ENCODE measurements around the gene SPTBN1. TPM values are rescaled to one million over a fixed set of nuclear protein-coding genes. Genes with fewer than 3 reads are reported as not detected.

Gene SPTBN1
- total RNA-seq, 2 experiments from 2014 or later = 171 to 184 TPM

GRCh38 chr2:54579682-54580620 lies 123.8 kb downstream of the SPTBN1 start:
- Mint-ChIP-seq H3K4me1 (peaks cover 95% of the 10 kb centered on the region), H3K27ac (peak overlapping the region; percentile 91), H3K4me3 (peak overlapping the region; percentile 66), H3K9me3 (no peaks in the 10 kb centered on the region), H3K27me3 (no peaks in the 10 kb centered on the region), H3K36me3 (ENCODE audit: low read depth) (peaks cover 56% of the 10 kb centered on the region)
- ChIA-PET POLR2A (no interaction called here), CTCF (interaction anchor here (0.9 to 2.6 kb wide), 4 partner anchors 12 to 23 kb away, joined by 3 to 7 read pairs (median 4); no protein-coding TSS in a partner anchor)
- DNase-seq = no peak

- CTCF ChIA-PET = interaction anchor here (0.7 to 2.6 kb wide), 7 partner anchors 8 to 769 kb away, joined by 3 to 9 read pairs (median 3); no protein-coding TSS in a partner anchor
- POLR2A ChIA-PET = no interaction called here
- no peaks in the 10 kb centered on the region for H3K9me3 Mint-ChIP-seq
- DNase-seq = no peak
- H3K4me3 Mint-ChIP-seq = peak overlapping the region; percentile 35
- peaks cover 47% of the 10 kb centered on the region for H3K36me3 Mint-ChIP-seq (ENCODE audit: low read depth)
- no peaks in the 10 kb centered on the region for H3K27me3 Mint-ChIP-seq
- H3K4me1 Mint-ChIP-seq = peaks cover 94% of the 10 kb centered on the region
- peak overlapping the region; percentile 76 for H3K27ac Mint-ChIP-seq
Observed at GRCh38 chr2:54581326-54582039, 125.4 kb downstream of the SPTBN1 start.

GRCh38 chr2:54582987-54583386 lies 126.9 kb downstream of the SPTBN1 start:
- POLR2A ChIA-PET = no interaction called here
- no peak overlapping the region for H3K4me3 Mint-ChIP-seq
- no peak overlapping the region for H3K27ac Mint-ChIP-seq
- CTCF ChIA-PET = interaction anchor here (1.0 kb wide), 1 partner anchor 23 kb away, joined by 3 read pairs; no protein-coding TSS in a partner anchor
- no peaks in the 10 kb centered on the region for H3K27me3 Mint-ChIP-seq
- no peak for DNase-seq
- peaks cover 94% of the 10 kb centered on the region for H3K4me1 Mint-ChIP-seq
- H3K9me3 Mint-ChIP-seq = no peaks in the 10 kb centered on the region
- peaks cover 45% of the 10 kb centered on the region for H3K36me3 Mint-ChIP-seq (ENCODE audit: low read depth)

GRCh38 chr2:54584598-54584997 lies 128.5 kb downstream of the SPTBN1 start:
- Mint-ChIP-seq H3K27me3 (no peaks in the 10 kb centered on the region), H3K4me3 (peak overlapping the region; percentile 2), H3K27ac (peak overlapping the region; percentile 81), H3K36me3 (ENCODE audit: low read depth) (peaks cover 40% of the 10 kb centered on the region), H3K9me3 (no peaks in the 10 kb centered on the region), H3K4me1 (peaks cover 94% of the 10 kb centered on the region)
- ChIA-PET POLR2A (no interaction called here), CTCF (interaction anchor here (1.2 to 1.4 kb wide), 2 partner anchors 13 to 26 kb away, joined by 3 to 5 read pairs; no protein-coding TSS in a partner anchor)
- no peak for DNase-seq

- POLR2A ChIA-PET = no interaction called here
- H3K4me3 Mint-ChIP-seq = peak overlapping the region; percentile 69
- peaks cover 94% of the 10 kb centered on the region for H3K4me1 Mint-ChIP-seq
- no peaks in the 10 kb centered on the region for H3K27me3 Mint-ChIP-seq
- no peak for DNase-seq
- no peaks in the 10 kb centered on the region for H3K9me3 Mint-ChIP-seq
- H3K27ac Mint-ChIP-seq = peak overlapping the region; percentile 81
- peaks cover 35% of the 10 kb centered on the region for H3K36me3 Mint-ChIP-seq (ENCODE audit: low read depth)
- CTCF ChIA-PET = interaction anchor here (1.2 to 1.5 kb wide), 3 partner anchors 10 to 27 kb away, joined by 3 to 5 read pairs (median 3); no protein-coding TSS in a partner anchor
Observed at GRCh38 chr2:54585136-54585733, 129.1 kb downstream of the SPTBN1 start.

GRCh38 chr2:54586062-54586461 lies 129.9 kb downstream of the SPTBN1 start:
- H3K27me3 Mint-ChIP-seq = no peaks in the 10 kb centered on the region
- H3K27ac Mint-ChIP-seq = peak overlapping the region; percentile 81
- H3K4me1 Mint-ChIP-seq = peaks cover 96% of the 10 kb centered on the region
- peak overlapping the region; percentile 69 for H3K4me3 Mint-ChIP-seq
- H3K9me3 Mint-ChIP-seq = no peaks in the 10 kb centered on the region
- H3K36me3 Mint-ChIP-seq (ENCODE audit: low read depth) = peaks cover 36% of the 10 kb centered on the region
- ChIA-PET POLR2A (no interaction called here), CTCF (interaction anchor here (1.0 to 1.5 kb wide), 4 partner anchors 10 to 71 kb away, joined by 3 to 4 read pairs (median 3); no protein-coding TSS in a partner anchor)
- DNase-seq = no peak

GRCh38 chr2:54586494-54586893 lies 130.4 kb downstream of the SPTBN1 start:
- Mint-ChIP-seq H3K27me3 (no peaks in the 10 kb centered on the region), H3K36me3 (ENCODE audit: low read depth) (peaks cover 39% of the 10 kb centered on the region), H3K27ac (peak overlapping the region; percentile 80), H3K4me3 (peak overlapping the region; percentile 20), H3K4me1 (peaks cover 96% of the 10 kb centered on the region), H3K9me3 (no peaks in the 10 kb centered on the region)
- ChIA-PET CTCF (interaction anchor here (1.0 to 1.5 kb wide), 4 partner anchors 9 to 70 kb away, joined by 3 to 4 read pairs (median 3); no protein-coding TSS in a partner anchor), POLR2A (no interaction called here)
- DNase-seq = no peak

GRCh38 chr2:54587171-54588016 lies 131.3 kb downstream of the SPTBN1 start:
- Mint-ChIP-seq H3K4me3 (no peak overlapping the region), H3K27me3 (no peaks in the 10 kb centered on the region), H3K4me1 (peaks cover 91% of the 10 kb centered on the region), H3K9me3 (no peaks in the 10 kb centered on the region), H3K27ac (peak overlapping the region; percentile 94), H3K36me3 (ENCODE audit: low read depth) (peaks cover 37% of the 10 kb centered on the region)
- DNase-seq = no peak
- ChIA-PET CTCF (interaction anchor here (1.3 to 1.4 kb wide), 2 partner anchors 8 to 27 kb away, joined by 3 to 4 read pairs; no protein-coding TSS in a partner anchor), POLR2A (no interaction called here)

GRCh38 chr2:54588244-54588899 lies 132.2 kb downstream of the SPTBN1 start:
- DNase-seq = no peak
- Mint-ChIP-seq H3K27ac (peak overlapping the region; percentile 94), H3K4me1 (peaks cover 90% of the 10 kb centered on the region), H3K9me3 (no peaks in the 10 kb centered on the region), H3K36me3 (ENCODE audit: low read depth) (peaks cover 42% of the 10 kb centered on the region), H3K27me3 (no peaks in the 10 kb centered on the region), H3K4me3 (peak overlapping the region; percentile 26)
- CTCF ChIA-PET = interaction anchor here (0.5 kb wide), 1 partner anchor 940 kb away, joined by 4 read pairs; no protein-coding TSS in a partner anchor
- POLR2A ChIA-PET = no interaction called here

GRCh38 chr2:54589038-54589339 lies 132.9 kb downstream of the SPTBN1 start:
- ChIA-PET CTCF (interaction anchor here (0.5 to 0.9 kb wide), 3 partner anchors 26 to 939 kb away, joined by 3 to 4 read pairs (median 4); no protein-coding TSS in a partner anchor), POLR2A (interaction anchor here (1.3 kb wide), 1 partner anchor 15 kb away, joined by 4 read pairs; no protein-coding TSS in a partner anchor)
- no peaks in the 10 kb centered on the region for H3K9me3 Mint-ChIP-seq
- no peak for DNase-seq
- H3K27me3 Mint-ChIP-seq = no peaks in the 10 kb centered on the region
- peaks cover 39% of the 10 kb centered on the region for H3K36me3 Mint-ChIP-seq (ENCODE audit: low read depth)
- H3K27ac Mint-ChIP-seq = peak overlapping the region; percentile 94
- peak overlapping the region; percentile 59 for H3K4me3 Mint-ChIP-seq
- peaks cover 86% of the 10 kb centered on the region for H3K4me1 Mint-ChIP-seq
